ENCODE measurements around the gene FECH. TPM values are rescaled to one million over a fixed set of nuclear protein-coding genes. Genes with fewer than 3 reads are reported as not detected.

Gene FECH, protein sequence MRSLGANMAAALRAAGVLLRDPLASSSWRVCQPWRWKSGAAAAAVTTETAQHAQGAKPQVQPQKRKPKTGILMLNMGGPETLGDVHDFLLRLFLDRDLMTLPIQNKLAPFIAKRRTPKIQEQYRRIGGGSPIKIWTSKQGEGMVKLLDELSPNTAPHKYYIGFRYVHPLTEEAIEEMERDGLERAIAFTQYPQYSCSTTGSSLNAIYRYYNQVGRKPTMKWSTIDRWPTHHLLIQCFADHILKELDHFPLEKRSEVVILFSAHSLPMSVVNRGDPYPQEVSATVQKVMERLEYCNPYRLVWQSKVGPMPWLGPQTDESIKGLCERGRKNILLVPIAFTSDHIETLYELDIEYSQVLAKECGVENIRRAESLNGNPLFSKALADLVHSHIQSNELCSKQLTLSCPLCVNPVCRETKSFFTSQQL
- polyA plus RNA-seq = 10 to 100 TPM; 37.1 to 59.9 (median 41.6) TPM

GRCh38 chr18:57586251-57587049 lies at the start of gene FECH:
TSS of gene FECH (minus strand) at chr18:57586702. CDS start at chr18:57586620, 82 bp downstream.
- H3K27me3 Mint-ChIP-seq (ENCODE audit: low read depth in 3 of 3) = peaks cover 0 to 3% (median 0%) of the 10 kb centered on the region in 3 donors
- DNase-seq = peak; percentile 79 to 82 (median 81)

GRCh38 chr18:57635003-57635822 lies 48.7 kb upstream of the FECH start:
- H3K4me3 Mint-ChIP-seq = no peak overlapping the region
- DNase-seq = no peak
- peaks cover 1 to 5% (median 1%) of the 10 kb centered on the region in 3 donors for H3K27me3 Mint-ChIP-seq (ENCODE audit: low read depth in 3 of 3)
- peaks cover 3 to 9% (median 8%) of the 10 kb centered on the region in 3 donors for H3K36me3 Mint-ChIP-seq
- no peaks in the 10 kb centered on the region for H3K9me3 Mint-ChIP-seq
- peaks cover 13 to 19% of the 10 kb centered on the region in 2 donors for H3K4me1 Mint-ChIP-seq
- peak overlapping the region in 2 of 6 donors; percentile 40 to 50 for H3K27ac Mint-ChIP-seq

More at GRCh38 chr18:57586251-57587049, at the start of gene FECH:
- H3K9me3 Mint-ChIP-seq = no peaks in the 10 kb centered on the region
- peaks cover 0 to 9% (median 4%) of the 10 kb centered on the region in 3 donors for H3K36me3 Mint-ChIP-seq
- peak within 1 kb of the TSS; percentile 85 to 91 (median 89) for H3K4me3 Mint-ChIP-seq
- H3K27ac Mint-ChIP-seq = peak within 1 kb of the TSS; percentile 62 to 92 (median 85)
- peaks cover 19 to 33% of the 10 kb centered on the region in 2 donors for H3K4me1 Mint-ChIP-seq

- Mint-ChIP-seq H3K27ac (peak overlapping the region in 4 of 6 donors; percentile 2 to 90 (median 73)), H3K27me3 (ENCODE audit: low read depth in 3 of 3) (peaks cover 5 to 10% (median 6%) of the 10 kb centered on the region in 3 donors), H3K4me3 (peak overlapping the region; percentile 50 to 98 (median 97)), H3K4me1 (peaks cover 16 to 22% of the 10 kb centered on the region in 2 donors), H3K9me3 (no peaks in the 10 kb centered on the region), H3K36me3 (peaks cover 0 to 3% (median 0%) of the 10 kb centered on the region in 3 donors)
- DNase-seq = no peak
These were observed 45.2 kb upstream of the FECH start for GRCh38 chr18:57631697-57632096.

DNA sequence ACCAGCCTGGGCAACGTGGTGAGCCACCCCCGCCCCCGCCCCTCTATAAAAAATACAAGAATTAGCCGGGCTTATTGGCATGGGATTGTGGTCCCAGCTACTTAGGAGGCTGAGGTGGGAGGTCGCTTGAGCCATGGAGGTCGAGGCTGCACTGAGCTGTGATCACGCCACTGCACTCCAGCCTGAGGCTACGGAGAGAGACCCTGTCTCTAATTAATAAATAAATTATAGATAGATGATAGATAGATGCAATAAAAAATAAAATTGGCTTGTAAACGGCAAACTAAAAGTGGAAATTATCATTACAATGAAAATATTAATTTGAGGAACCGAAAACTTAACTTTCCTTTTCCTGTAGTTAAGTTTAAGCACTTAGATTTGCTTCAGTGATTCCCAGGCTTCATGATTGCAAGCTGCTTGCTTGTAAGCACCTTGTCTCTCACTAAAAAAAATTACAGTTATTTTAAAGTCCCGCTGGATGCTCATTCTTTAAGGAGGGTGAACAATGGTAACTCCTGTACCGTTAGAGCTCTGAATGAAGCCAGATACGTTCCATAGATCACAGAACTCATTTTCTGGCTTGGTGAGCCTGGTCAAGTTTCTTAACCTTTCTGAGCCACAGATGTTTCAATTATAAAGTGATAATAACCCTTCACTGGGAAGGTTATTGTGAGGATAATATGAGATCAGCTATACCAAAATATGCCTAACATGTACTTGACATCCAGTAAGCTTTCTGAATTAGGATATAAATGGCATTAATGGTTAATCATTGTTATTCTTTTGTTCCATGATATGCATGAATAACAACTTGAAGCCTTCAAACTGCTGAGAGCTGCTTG lies 44.5 kb upstream of the FECH start:
- Mint-ChIP-seq H3K27ac (peak overlapping the region; percentile 93 to 97 (median 95)), H3K4me3 (peak overlapping the region; percentile 91 to 98 (median 98)), H3K36me3 (peaks cover 0 to 3% (median 0%) of the 10 kb centered on the region in 3 donors), H3K27me3 (ENCODE audit: low read depth in 3 of 3) (peaks cover 5 to 10% (median 6%) of the 10 kb centered on the region in 3 donors), H3K4me1 (peaks cover 15 to 22% of the 10 kb centered on the region in 2 donors), H3K9me3 (no peaks in the 10 kb centered on the region)
- DNase-seq = no peak

DNA sequence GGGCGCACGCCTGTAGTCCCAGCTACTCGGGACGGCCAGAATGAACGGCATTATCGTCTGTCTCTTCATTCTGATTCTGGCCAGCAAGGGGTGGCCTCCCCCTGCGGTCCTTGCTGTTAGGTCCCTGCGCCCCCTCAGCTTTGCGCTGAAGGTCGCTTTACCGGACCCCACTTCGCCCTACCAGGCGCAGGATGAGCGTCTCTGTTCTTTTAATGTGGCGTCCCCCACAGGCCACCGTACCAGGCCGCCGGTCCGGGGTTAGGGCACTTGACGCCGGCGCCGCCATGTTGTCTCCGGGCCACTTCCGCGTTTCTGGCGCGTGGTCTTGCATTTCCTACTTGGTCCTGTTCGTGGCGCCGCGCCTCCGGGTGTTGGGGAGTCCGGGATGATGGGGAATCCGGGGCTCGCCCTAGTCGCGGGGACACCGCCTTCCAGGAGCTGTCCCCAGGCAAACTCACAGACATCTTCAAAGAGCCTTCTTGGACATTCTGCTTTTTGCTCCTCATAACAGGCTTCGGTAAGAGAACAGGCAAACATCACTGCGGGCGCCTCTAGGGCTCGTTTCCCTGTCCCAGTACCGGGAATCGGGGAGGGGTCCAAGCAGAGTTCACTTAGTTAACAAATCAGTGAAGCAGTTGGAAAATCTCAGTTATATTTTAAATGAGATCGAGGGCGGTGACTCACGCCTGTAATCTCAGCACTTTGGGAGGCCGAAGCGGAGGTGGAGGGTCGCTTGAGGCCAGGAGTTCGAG lies 43.7 kb upstream of the FECH start:
- Mint-ChIP-seq H3K4me3 (peak overlapping the region; percentile 91 to 98 (median 98)), H3K9me3 (no peaks in the 10 kb centered on the region), H3K27ac (peak overlapping the region; percentile 93 to 97 (median 95)), H3K4me1 (peaks cover 15 to 22% of the 10 kb centered on the region in 2 donors), H3K36me3 (no peaks in the 10 kb centered on the region), H3K27me3 (ENCODE audit: low read depth in 3 of 3) (peaks cover 5 to 10% (median 6%) of the 10 kb centered on the region in 3 donors)
- DNase-seq = peak; percentile 91 to 93 (median 92)

GRCh38 chr18:57629422-57629821 lies 42.9 kb upstream of the FECH start:
- Mint-ChIP-seq H3K36me3 (no peaks in the 10 kb centered on the region), H3K4me3 (peak overlapping the region; percentile 91 to 98 (median 98)), H3K27ac (peak overlapping the region; percentile 93 to 97 (median 95)), H3K27me3 (ENCODE audit: low read depth in 3 of 3) (peaks cover 5 to 10% (median 6%) of the 10 kb centered on the region in 3 donors), H3K9me3 (no peaks in the 10 kb centered on the region), H3K4me1 (peaks cover 15 to 22% of the 10 kb centered on the region in 2 donors)
- DNase-seq = no peak

DNA sequence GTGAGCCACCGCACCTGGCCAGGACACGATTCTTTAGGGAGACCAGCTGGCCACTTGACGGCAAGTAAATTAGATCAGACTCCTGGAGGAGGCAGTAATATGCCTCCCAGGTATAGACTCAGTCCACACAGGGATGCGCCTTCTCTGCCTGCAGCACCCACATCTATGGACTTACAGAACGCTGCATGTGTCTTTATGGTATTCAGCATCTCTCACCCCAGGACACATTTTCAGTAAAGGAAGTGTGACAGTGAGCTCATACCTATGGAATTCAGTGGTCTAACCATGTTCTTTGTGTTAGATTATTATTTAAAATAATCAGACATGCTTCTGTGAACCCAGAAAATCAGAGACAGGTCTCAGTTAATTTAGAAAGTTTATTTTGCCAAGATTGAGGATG lies 41.0 kb upstream of the FECH start:
- DNase-seq = no peak
- Mint-ChIP-seq H3K36me3 (no peaks in the 10 kb centered on the region), H3K9me3 (no peaks in the 10 kb centered on the region), H3K4me1 (peaks cover 17 to 22% of the 10 kb centered on the region in 2 donors), H3K27me3 (ENCODE audit: low read depth in 3 of 3) (peaks cover 6 to 12% (median 7%) of the 10 kb centered on the region in 3 donors), H3K27ac (no peak overlapping the region), H3K4me3 (peak overlapping the region in 1 of 5 donors; percentile 24)

GRCh38 chr18:57624988-57625387 lies 38.5 kb upstream of the FECH start:
- Mint-ChIP-seq H3K4me1 (peaks cover 22 to 24% of the 10 kb centered on the region in 2 donors), H3K4me3 (peak overlapping the region in 1 of 5 donors; percentile 32), H3K9me3 (no peaks in the 10 kb centered on the region), H3K27ac (peak overlapping the region in 1 of 6 donors; percentile 11), H3K36me3 (no peaks in the 10 kb centered on the region), H3K27me3 (ENCODE audit: low read depth in 3 of 3) (peaks cover 13 to 16% (median 14%) of the 10 kb centered on the region in 3 donors)
- DNase-seq = no peak

GRCh38 chr18:57621246-57621604 lies 34.7 kb upstream of the FECH start:
- H3K4me3 Mint-ChIP-seq = peak overlapping the region; percentile 92 to 100 (median 95)
- H3K4me1 Mint-ChIP-seq = peaks cover 31 to 41% of the 10 kb centered on the region in 2 donors
- peak overlapping the region; percentile 94 to 99 (median 96) for H3K27ac Mint-ChIP-seq

GRCh38 chr18:57619876-57620275 lies 33.4 kb upstream of the FECH start:
- Mint-ChIP-seq H3K4me3 (peak overlapping the region in 4 of 5 donors; percentile 41 to 95 (median 88)), H3K4me1 (peaks cover 33 to 41% of the 10 kb centered on the region in 2 donors), H3K27ac (peak overlapping the region in 5 of 6 donors; percentile 79 to 99 (median 96)), H3K27me3 (ENCODE audit: low read depth in 3 of 3) (peaks cover 12 to 13% (median 12%) of the 10 kb centered on the region in 3 donors), H3K36me3 (peaks cover 4 to 12% (median 5%) of the 10 kb centered on the region in 3 donors), H3K9me3 (no peaks in the 10 kb centered on the region)
- DNase-seq = no peak

More at GRCh38 chr18:57621246-57621604, 34.7 kb upstream of the FECH start:
- H3K27me3 Mint-ChIP-seq (ENCODE audit: low read depth in 3 of 3) = peaks cover 12 to 13% (median 12%) of the 10 kb centered on the region in 3 donors
- no peaks in the 10 kb centered on the region for H3K9me3 Mint-ChIP-seq
- DNase-seq = no peak
- peaks cover 0 to 5% (median 0%) of the 10 kb centered on the region in 3 donors for H3K36me3 Mint-ChIP-seq

DNA sequence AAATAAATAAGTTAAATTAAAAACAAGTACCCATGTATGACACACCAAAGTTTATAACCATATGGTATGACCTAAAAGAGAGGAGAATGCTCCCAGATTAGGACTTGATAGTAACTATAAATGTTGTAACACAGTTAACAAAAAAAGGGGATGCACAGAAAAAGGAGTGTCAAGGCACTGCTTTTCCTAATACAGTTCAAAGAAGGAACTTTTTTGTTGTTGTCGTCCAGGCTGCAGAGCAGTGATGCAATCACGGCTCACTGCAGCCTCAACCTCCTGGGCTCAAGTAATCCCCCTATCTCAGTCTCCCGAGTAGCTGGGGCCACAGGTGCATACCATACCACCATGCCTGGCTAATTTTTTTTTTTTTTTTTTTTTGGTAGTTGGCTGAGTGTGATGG lies 32.4 kb upstream of the FECH start:
- DNase-seq = no peak
- Mint-ChIP-seq H3K36me3 (peaks cover 4 to 14% (median 6%) of the 10 kb centered on the region in 3 donors), H3K27ac (no peak overlapping the region), H3K4me1 (peaks cover 33 to 41% of the 10 kb centered on the region in 2 donors), H3K9me3 (no peaks in the 10 kb centered on the region), H3K27me3 (ENCODE audit: low read depth in 3 of 3) (peaks cover 12 to 13% (median 12%) of the 10 kb centered on the region in 3 donors), H3K4me3 (no peak overlapping the region)

All from immature natural killer cell (primary cell).